ENCODE measurements around the gene MEI1. TPM values are rescaled to one million over a fixed set of nuclear protein-coding genes. Genes with fewer than 3 reads are reported as not detected.

Gene MEI1
- total RNA-seq, 4 donors from 2014 or later: 1.1 to 20.5 TPM; not detected in 2

- Histone ChIP-seq H3K4me3 (no peak overlapping the region), H3K9me3 (no peaks in the 10 kb centered on the region), H3K27me3 (no peaks in the 10 kb centered on the region), H3K36me3 (peaks cover 0 to 19% (median 11%) of the 10 kb centered on the region in 4 donors), H3K27ac (no peak overlapping the region), H3K4me1 (no peaks in the 10 kb centered on the region)
- no peak for TF ChIP-seq POLR2A (IDR thresholded peaks at IDR 0.05)
- no peak for TF ChIP-seq EP300 (IDR thresholded peaks at IDR 0.05; ENCODE audit: low read depth)
- no peak for TF ChIP-seq POLR2AphosphoS5 (IDR thresholded peaks at IDR 0.05)
- TF ChIP-seq, protein P1, sequence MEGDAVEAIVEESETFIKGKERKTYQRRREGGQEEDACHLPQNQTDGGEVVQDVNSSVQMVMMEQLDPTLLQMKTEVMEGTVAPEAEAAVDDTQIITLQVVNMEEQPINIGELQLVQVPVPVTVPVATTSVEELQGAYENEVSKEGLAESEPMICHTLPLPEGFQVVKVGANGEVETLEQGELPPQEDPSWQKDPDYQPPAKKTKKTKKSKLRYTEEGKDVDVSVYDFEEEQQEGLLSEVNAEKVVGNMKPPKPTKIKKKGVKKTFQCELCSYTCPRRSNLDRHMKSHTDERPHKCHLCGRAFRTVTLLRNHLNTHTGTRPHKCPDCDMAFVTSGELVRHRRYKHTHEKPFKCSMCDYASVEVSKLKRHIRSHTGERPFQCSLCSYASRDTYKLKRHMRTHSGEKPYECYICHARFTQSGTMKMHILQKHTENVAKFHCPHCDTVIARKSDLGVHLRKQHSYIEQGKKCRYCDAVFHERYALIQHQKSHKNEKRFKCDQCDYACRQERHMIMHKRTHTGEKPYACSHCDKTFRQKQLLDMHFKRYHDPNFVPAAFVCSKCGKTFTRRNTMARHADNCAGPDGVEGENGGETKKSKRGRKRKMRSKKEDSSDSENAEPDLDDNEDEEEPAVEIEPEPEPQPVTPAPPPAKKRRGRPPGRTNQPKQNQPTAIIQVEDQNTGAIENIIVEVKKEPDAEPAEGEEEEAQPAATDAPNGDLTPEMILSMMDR (IDR thresholded peaks at IDR 0.05): no peak
- WGBS, 2 donors (ENCODE audit: low coverage in 1 of 2): 87 to 92% methylated on average over 9 to 12 of the region's 12 CpGs
- DNase-seq: no peak
- intact Hi-C loops (cut with DNase I; ENCODE audit: low total_unique reads): no loop called here
- in situ Hi-C loops (cut with MboI; ENCODE audit: low pct_ligation_motif_present in 1 of 4, low pct_unique_long_range_greater_than_20kb in 1 of 4, low sequenced_read_pairs in 3 of 4): no loop called here
Observed at GRCh38 chr22:41674846-41675340, 24.4 kb upstream of the MEI1 start.

GRCh38 chr22:41676134-41676533 is 23.2 kb upstream of the MEI1 start:
- peaks cover 0 to 22% (median 11%) of the 10 kb centered on the region in 4 donors for H3K36me3 ChIP-seq

DNA sequence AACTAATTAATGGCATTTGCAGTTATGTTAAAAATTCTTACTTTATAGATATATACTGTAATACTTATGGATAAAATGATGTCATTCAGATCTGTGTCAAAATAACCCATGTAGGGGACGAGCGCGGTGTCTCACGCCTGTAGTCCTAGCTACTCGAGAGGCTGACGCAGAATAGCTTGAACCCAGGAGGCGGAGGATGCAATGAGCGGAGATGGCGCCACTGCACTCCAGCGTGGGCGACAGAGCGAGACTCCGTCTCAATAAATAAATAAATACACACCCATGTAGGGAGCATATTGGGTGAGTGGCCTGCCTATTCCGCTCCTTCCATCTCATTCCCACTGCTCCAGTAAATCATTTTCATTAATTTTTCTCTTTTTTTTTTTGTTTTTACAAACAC is 17.7 kb upstream of the MEI1 start:
- DNase-seq: no peak
- H3K36me3 ChIP-seq: peaks cover 0 to 22% (median 9%) of the 10 kb centered on the region in 4 donors
- TF ChIP-seq, protein P1 (IDR thresholded peaks at IDR 0.05): no peak
- no peak for TF ChIP-seq POLR2A (IDR thresholded peaks at IDR 0.05)
- TF ChIP-seq EP300 (IDR thresholded peaks at IDR 0.05; ENCODE audit: low read depth): no peak
- TF ChIP-seq POLR2AphosphoS5 (IDR thresholded peaks at IDR 0.05): no peak
- peaks cover 0 to 10% (median 2%) of the 10 kb centered on the region in 4 donors for H3K4me1 ChIP-seq
- peak overlapping the region; percentile 43 to 55 (median 49) for H3K4me3 ChIP-seq
- intact Hi-C loops (cut with DNase I; ENCODE audit: low total_unique reads) (no loop called here), in situ Hi-C loops (cut with MboI; ENCODE audit: low pct_ligation_motif_present in 1 of 4, low pct_unique_long_range_greater_than_20kb in 1 of 4, low sequenced_read_pairs in 3 of 4) (no loop called here)
- no peaks in the 10 kb centered on the region for H3K27me3 ChIP-seq
- no peaks in the 10 kb centered on the region for H3K9me3 ChIP-seq
- peak overlapping the region; percentile 84 to 88 (median 86) for H3K27ac ChIP-seq
- WGBS, 2 donors (ENCODE audit: low coverage in 1 of 2): 45 to 48% methylated on average over 13 to 14 of the region's 14 CpGs

More at GRCh38 chr22:41676134-41676533, 23.2 kb upstream of the MEI1 start:
- Histone ChIP-seq H3K9me3 (no peaks in the 10 kb centered on the region), H3K27ac (no peak overlapping the region), H3K27me3 (no peaks in the 10 kb centered on the region), H3K4me3 (no peak overlapping the region), H3K4me1 (no peaks in the 10 kb centered on the region)
- TF ChIP-seq, protein P1 (IDR thresholded peaks at IDR 0.05): no peak
- TF ChIP-seq EP300 (IDR thresholded peaks at IDR 0.05; ENCODE audit: low read depth): no peak
- no peak for TF ChIP-seq POLR2A (IDR thresholded peaks at IDR 0.05)
- TF ChIP-seq POLR2AphosphoS5 (IDR thresholded peaks at IDR 0.05): no peak
- DNase-seq: no peak
- WGBS, 2 donors (ENCODE audit: low coverage in 1 of 2): 90 to 94% methylated on average over 4 of the region's 4 CpGs
- intact Hi-C loops (cut with DNase I; ENCODE audit: low total_unique reads) (no loop called here), in situ Hi-C loops (cut with MboI; ENCODE audit: low pct_ligation_motif_present in 1 of 4, low pct_unique_long_range_greater_than_20kb in 1 of 4, low sequenced_read_pairs in 3 of 4) (no loop called here)

GRCh38 chr22:41682033-41682807 is 17.1 kb upstream of the MEI1 start:
- TF ChIP-seq POLR2AphosphoS5 (IDR thresholded peaks at IDR 0.05) (peak; percentile 90 to 95 (median 93)), EP300 (IDR thresholded peaks at IDR 0.05; ENCODE audit: low read depth) (no peak), POLR2A (IDR thresholded peaks at IDR 0.05) (peak; percentile 78)
- TF ChIP-seq, protein P1 (IDR thresholded peaks at IDR 0.05): peak in 1 of 5 experiments; percentile 7
- intact Hi-C loops (cut with DNase I; ENCODE audit: low total_unique reads): no loop called here
- in situ Hi-C loops (cut with MboI; ENCODE audit: low pct_ligation_motif_present in 1 of 4, low pct_unique_long_range_greater_than_20kb in 1 of 4, low sequenced_read_pairs in 3 of 4): no loop called here

More at GRCh38 chr22:41682033-41682807, 17.1 kb upstream of the MEI1 start:
- H3K36me3 ChIP-seq: peaks cover 0 to 22% (median 9%) of the 10 kb centered on the region in 4 donors
- 46% methylated on average over 50 of the region's 50 CpGs; no CpG with 5 or more reads in 1 of the 2 donors for WGBS, 2 donors (ENCODE audit: low coverage in 1 of 2)
- no peaks in the 10 kb centered on the region for H3K9me3 ChIP-seq
- peaks cover under 1 to 16% (median 6%) of the 10 kb centered on the region in 4 donors for H3K4me1 ChIP-seq
- no peaks in the 10 kb centered on the region for H3K27me3 ChIP-seq
- H3K27ac ChIP-seq: peak overlapping the region; percentile 84 to 88 (median 86)
- H3K4me3 ChIP-seq: peak overlapping the region; percentile 43 to 55 (median 49)
- DNase-seq: peak; percentile 91
